Measurements from ENCODE around the gene FGD4.

The FGD4 gene

GRCh38 chr12:32399370-32400113 lies at the start of gene FGD4:
FGD4 (plus strand) TSS chr12:32399558.
- peaks cover 48% of the 10 kb centered on the region for H3K27me3 Mint-ChIP-seq
- intact Hi-C loops (cut with micrococcal nuclease), result no loop called here
- H3K9me3 Mint-ChIP-seq, result no peaks in the 10 kb centered on the region
- peaks cover 30% of the 10 kb centered on the region for H3K4me1 Mint-ChIP-seq (ENCODE audit: low read depth)
- H3K4me3 Mint-ChIP-seq, result peak within 1 kb of the TSS; percentile 99
- peak within 1 kb of the TSS; percentile 83 for H3K27ac Mint-ChIP-seq
- peaks cover 6% of the 10 kb centered on the region for H3K36me3 Mint-ChIP-seq (ENCODE audit: low read depth)

GRCh38 chr12:32353540-32353939 lies 45.8 kb upstream of the FGD4 start:
- no peak overlapping the region for H3K27ac Mint-ChIP-seq
- no peaks in the 10 kb centered on the region for H3K27me3 Mint-ChIP-seq
- intact Hi-C loops (cut with micrococcal nuclease), result no loop called here
- H3K4me1 Mint-ChIP-seq (ENCODE audit: low read depth), result no peaks in the 10 kb centered on the region
- H3K9me3 Mint-ChIP-seq, result no peaks in the 10 kb centered on the region
- no peaks in the 10 kb centered on the region for H3K36me3 Mint-ChIP-seq (ENCODE audit: low read depth)
- no peak overlapping the region for H3K4me3 Mint-ChIP-seq

GRCh38 chr12:32357601-32358249 lies 41.6 kb upstream of the FGD4 start:
- H3K36me3 Mint-ChIP-seq (ENCODE audit: low read depth), result no peaks in the 10 kb centered on the region
- no peaks in the 10 kb centered on the region for H3K4me1 Mint-ChIP-seq (ENCODE audit: low read depth)
- H3K27me3 Mint-ChIP-seq, result no peaks in the 10 kb centered on the region
- H3K4me3 Mint-ChIP-seq, result no peak overlapping the region
- no peak overlapping the region for H3K27ac Mint-ChIP-seq
- no peaks in the 10 kb centered on the region for H3K9me3 Mint-ChIP-seq
- intact Hi-C loops (cut with micrococcal nuclease), result no loop called here

GRCh38 chr12:32360956-32361355 lies 38.4 kb upstream of the FGD4 start:
- H3K4me1 Mint-ChIP-seq (ENCODE audit: low read depth), result no peaks in the 10 kb centered on the region
- no peak overlapping the region for H3K4me3 Mint-ChIP-seq
- H3K36me3 Mint-ChIP-seq (ENCODE audit: low read depth), result no peaks in the 10 kb centered on the region
- no peak overlapping the region for H3K27ac Mint-ChIP-seq
- H3K27me3 Mint-ChIP-seq, result no peaks in the 10 kb centered on the region
- intact Hi-C loops (cut with micrococcal nuclease), result no loop called here
- H3K9me3 Mint-ChIP-seq, result no peaks in the 10 kb centered on the region

- intact Hi-C loops (cut with micrococcal nuclease), result no loop called here
- no peaks in the 10 kb centered on the region for H3K36me3 Mint-ChIP-seq (ENCODE audit: low read depth)
- no peak overlapping the region for H3K27ac Mint-ChIP-seq
- no peaks in the 10 kb centered on the region for H3K4me1 Mint-ChIP-seq (ENCODE audit: low read depth)
- H3K27me3 Mint-ChIP-seq, result no peaks in the 10 kb centered on the region
- H3K9me3 Mint-ChIP-seq, result no peaks in the 10 kb centered on the region
- no peak overlapping the region for H3K4me3 Mint-ChIP-seq
Observed at GRCh38 chr12:32362892-32363291, 36.5 kb upstream of the FGD4 start.

- Mint-ChIP-seq H3K4me3 (no peak overlapping the region), H3K9me3 (no peaks in the 10 kb centered on the region), H3K27ac (no peak overlapping the region), H3K27me3 (no peaks in the 10 kb centered on the region), H3K4me1 (ENCODE audit: low read depth) (no peaks in the 10 kb centered on the region), H3K36me3 (ENCODE audit: low read depth) (no peaks in the 10 kb centered on the region)
- intact Hi-C loops (cut with micrococcal nuclease), result loop anchor here (1.0 to 5.0 kb wide), 3 partner anchors 92 to 307 kb away; no protein-coding TSS in a partner anchor
Observed at GRCh38 chr12:32365473-32366064, 33.8 kb upstream of the FGD4 start.

- no peaks in the 10 kb centered on the region for H3K4me1 Mint-ChIP-seq (ENCODE audit: low read depth)
- H3K27ac Mint-ChIP-seq, result no peak overlapping the region
- no peaks in the 10 kb centered on the region for H3K36me3 Mint-ChIP-seq (ENCODE audit: low read depth)
- H3K9me3 Mint-ChIP-seq, result no peaks in the 10 kb centered on the region
- H3K4me3 Mint-ChIP-seq, result no peak overlapping the region
- no peaks in the 10 kb centered on the region for H3K27me3 Mint-ChIP-seq
- intact Hi-C loops (cut with micrococcal nuclease), result loop anchor here (5.0 kb wide), 1 partner anchor 91 kb away; no protein-coding TSS in a partner anchor
Observed at GRCh38 chr12:32366714-32367113, 32.6 kb upstream of the FGD4 start.

GRCh38 chr12:32367381-32367780 lies 32.0 kb upstream of the FGD4 start:
- Mint-ChIP-seq H3K27ac (no peak overlapping the region), H3K9me3 (no peaks in the 10 kb centered on the region), H3K4me1 (ENCODE audit: low read depth) (no peaks in the 10 kb centered on the region), H3K27me3 (no peaks in the 10 kb centered on the region), H3K36me3 (ENCODE audit: low read depth) (no peaks in the 10 kb centered on the region), H3K4me3 (no peak overlapping the region)
- intact Hi-C loops (cut with micrococcal nuclease), result loop anchor here (5.0 kb wide), 1 partner anchor 90 kb away; no protein-coding TSS in a partner anchor

- H3K9me3 Mint-ChIP-seq, result no peaks in the 10 kb centered on the region
- intact Hi-C loops (cut with micrococcal nuclease), result loop anchor here (5.0 kb wide), 1 partner anchor 88 kb away; no protein-coding TSS in a partner anchor
- no peak overlapping the region for H3K4me3 Mint-ChIP-seq
Observed at GRCh38 chr12:32369202-32369601, 30.2 kb upstream of the FGD4 start.

GRCh38 chr12:32377344-32378055 lies 21.9 kb upstream of the FGD4 start:
- Mint-ChIP-seq H3K27me3 (no peaks in the 10 kb centered on the region), H3K36me3 (ENCODE audit: low read depth) (no peaks in the 10 kb centered on the region), H3K27ac (no peak overlapping the region), H3K9me3 (no peaks in the 10 kb centered on the region), H3K4me3 (no peak overlapping the region), H3K4me1 (ENCODE audit: low read depth) (peaks cover 14% of the 10 kb centered on the region)
- intact Hi-C loops (cut with micrococcal nuclease), result loop anchor here (10.0 kb wide), 1 partner anchor 57 kb away; no protein-coding TSS in a partner anchor

More at GRCh38 chr12:32369202-32369601, 30.2 kb upstream of the FGD4 start:
- Mint-ChIP-seq H3K36me3 (ENCODE audit: low read depth) (no peaks in the 10 kb centered on the region), H3K27ac (no peak overlapping the region), H3K4me1 (ENCODE audit: low read depth) (peaks cover 5% of the 10 kb centered on the region), H3K27me3 (no peaks in the 10 kb centered on the region)

- H3K27me3 Mint-ChIP-seq, result no peaks in the 10 kb centered on the region
- H3K36me3 Mint-ChIP-seq (ENCODE audit: low read depth), result no peaks in the 10 kb centered on the region
- no peak overlapping the region for H3K4me3 Mint-ChIP-seq
- no peaks in the 10 kb centered on the region for H3K9me3 Mint-ChIP-seq
- intact Hi-C loops (cut with micrococcal nuclease), result loop anchor here (10.0 kb wide), 1 partner anchor 56 kb away; no protein-coding TSS in a partner anchor
- H3K4me1 Mint-ChIP-seq (ENCODE audit: low read depth), result peaks cover 9% of the 10 kb centered on the region
- H3K27ac Mint-ChIP-seq, result no peak overlapping the region
Observed at GRCh38 chr12:32379213-32379612, 20.1 kb upstream of the FGD4 start.

GRCh38 chr12:32379667-32380066 lies 19.7 kb upstream of the FGD4 start:
- Mint-ChIP-seq H3K27me3 (peaks cover 2% of the 10 kb centered on the region), H3K4me3 (no peak overlapping the region)

GRCh38 chr12:32382226-32382625 lies 17.1 kb upstream of the FGD4 start:
- H3K9me3 Mint-ChIP-seq, result no peaks in the 10 kb centered on the region
- no peak overlapping the region for H3K4me3 Mint-ChIP-seq
- H3K27ac Mint-ChIP-seq, result no peak overlapping the region
- H3K36me3 Mint-ChIP-seq (ENCODE audit: low read depth), result no peaks in the 10 kb centered on the region
- H3K27me3 Mint-ChIP-seq, result peaks cover 2% of the 10 kb centered on the region
- H3K4me1 Mint-ChIP-seq (ENCODE audit: low read depth), result peaks cover 10% of the 10 kb centered on the region
- intact Hi-C loops (cut with micrococcal nuclease), result no loop called here

More at GRCh38 chr12:32379667-32380066, 19.7 kb upstream of the FGD4 start:
- Mint-ChIP-seq H3K9me3 (no peaks in the 10 kb centered on the region), H3K36me3 (ENCODE audit: low read depth) (no peaks in the 10 kb centered on the region), H3K27ac (no peak overlapping the region), H3K4me1 (ENCODE audit: low read depth) (peaks cover 14% of the 10 kb centered on the region)
- intact Hi-C loops (cut with micrococcal nuclease), result loop anchor here (10.0 kb wide), 1 partner anchor 55 kb away; no protein-coding TSS in a partner anchor
